Fibroblast of upper back skin (primary cell): ENCODE data around the gene ADRB1.

Experiments used
- DNase-seq: peaks from one replicate; pipeline ENCODE4 v3.0.0-alpha.2; 2013

The ADRB1 gene

GRCh38 chr10:114095559-114096337 lies 52.1 kb downstream of the ADRB1 start:
- peak; percentile 13 for DNase-seq
